Measurements from ENCODE around the gene KYNU. TPM values are rescaled to one million over a fixed set of nuclear protein-coding genes. Genes with fewer than 3 reads are reported as not detected.

The KYNU gene
- total and polyA plus RNA-seq, 2 of the 13 experiments (the other 11 are each of a cell fraction or from before 2014, with no cell fraction given): 21.9 to 68.6 TPM

GRCh38 chr2:142975239-142975638 lies 97.8 kb downstream of the KYNU start:
- TF ChIP-seq KLF6 (CRISPR knock-in tag; IDR thresholded peaks at IDR 0.05): no peak
- no peak for TF ChIP-seq ZNF713 (CRISPR knock-in tag; IDR thresholded peaks at IDR 0.05)
- TF ChIP-seq LBX2 (CRISPR knock-in tag; IDR thresholded peaks at IDR 0.05; ENCODE audit: borderline replicate concordance): no peak
- TF ChIP-seq E2F5 (CRISPR knock-in tag; conservative IDR thresholded peaks at IDR 0.05): no peak
- TF ChIP-seq PHF20 (CRISPR knock-in tag; IDR thresholded peaks at IDR 0.05): no peak
- TF ChIP-seq ZNF496 (CRISPR knock-in tag; IDR thresholded peaks at IDR 0.05; ENCODE audit: insufficient replicate concordance): no peak
- no peak for TF ChIP-seq ZNF740 (CRISPR knock-in tag; IDR thresholded peaks at IDR 0.05)
- Histone ChIP-seq H3K27ac (ENCODE audit: extremely low read length, insufficient read depth, low read length) (no peak overlapping the region), H3K79me2 (ENCODE audit: insufficient read depth, low read length) (no peaks in the 10 kb centered on the region), H3K4me3 (replicated peaks in 1 of 3; ENCODE audit: insufficient read depth in 1 of 3, low read depth in 2 of 3, low read length in 3 of 3) (no peak overlapping the region), H3K9me3 (ENCODE audit: low read length) (no peaks in the 10 kb centered on the region), H2AFZ (ENCODE audit: low read length) (no peak overlapping the region), H3K9ac (ENCODE audit: insufficient read depth, low read depth, low read length) (no peak overlapping the region), H3K27me3 (ENCODE audit: control insufficient read depth in 1 of 2, insufficient read depth in 2 of 2, low read length in 2 of 2) (no peaks in the 10 kb centered on the region), H4K20me1 (ENCODE audit: insufficient read depth, low read length) (no peaks in the 10 kb centered on the region), H3K36me3 (replicated peaks in 1 of 2; ENCODE audit: control insufficient read depth in 1 of 2, insufficient read depth in 2 of 2, low read length in 2 of 2) (peaks cover 1 to 16% of the 10 kb centered on the region in 2 experiments; a peak in 4 of 5 replicates), H3K4me1 (ENCODE audit: insufficient read depth, low read length) (peaks cover 3% of the 10 kb centered on the region), H3K4me2 (ENCODE audit: low read depth, low read length) (no peak overlapping the region)
- no TSS peak for BruUV-seq (replicated peaks)
- ChIA-PET POLR2A (no interaction called here), CTCF (ENCODE audit: low intra/inter-chr PET ratio, low total read pairs) (no interaction called here)
- no peak for FAIRE-seq
- no peak for DNase-seq (ENCODE audit: low spot score)
- in situ Hi-C loops (cut with HindIII; ENCODE audit: extremely low pct_ligation_motif_present, low pct_unique_long_range_greater_than_20kb): loop anchor here (25.0 kb wide), 1 partner anchor 688 kb away; no protein-coding TSS in a partner anchor
- intact Hi-C loops (cut with micrococcal nuclease; ENCODE audit: unreplicated experiment): no loop called here
- WGBS (ENCODE audit: low lambda C conversion rate): 94% methylated on average over 1 of the region's 1 CpG
- ATAC-seq: no peak

All from HepG2 (cell line).